ENCODE measurements around the gene LYRM2.

DNA sequence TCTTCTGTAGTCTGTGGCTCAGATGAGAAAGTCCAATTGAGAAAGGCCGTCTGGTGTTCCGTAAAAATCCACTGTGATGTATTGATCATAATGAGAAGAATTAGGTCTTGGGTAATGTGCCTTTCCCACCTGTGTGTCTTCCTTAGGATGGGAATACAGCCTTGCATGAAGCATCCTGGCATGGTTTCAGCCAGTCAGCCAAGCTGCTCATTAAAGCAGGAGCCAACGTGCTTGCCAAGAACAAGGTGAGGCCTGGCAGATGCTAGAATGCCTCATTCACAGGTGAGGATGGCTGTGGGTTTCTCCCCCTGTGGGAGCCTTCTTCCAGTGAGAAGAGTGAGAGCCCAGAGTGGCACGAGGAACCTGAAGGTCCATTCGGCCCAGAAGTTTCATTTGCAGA, 32.7 kb downstream of the LYRM2 start:
- TF ChIP-seq, protein P1, sequence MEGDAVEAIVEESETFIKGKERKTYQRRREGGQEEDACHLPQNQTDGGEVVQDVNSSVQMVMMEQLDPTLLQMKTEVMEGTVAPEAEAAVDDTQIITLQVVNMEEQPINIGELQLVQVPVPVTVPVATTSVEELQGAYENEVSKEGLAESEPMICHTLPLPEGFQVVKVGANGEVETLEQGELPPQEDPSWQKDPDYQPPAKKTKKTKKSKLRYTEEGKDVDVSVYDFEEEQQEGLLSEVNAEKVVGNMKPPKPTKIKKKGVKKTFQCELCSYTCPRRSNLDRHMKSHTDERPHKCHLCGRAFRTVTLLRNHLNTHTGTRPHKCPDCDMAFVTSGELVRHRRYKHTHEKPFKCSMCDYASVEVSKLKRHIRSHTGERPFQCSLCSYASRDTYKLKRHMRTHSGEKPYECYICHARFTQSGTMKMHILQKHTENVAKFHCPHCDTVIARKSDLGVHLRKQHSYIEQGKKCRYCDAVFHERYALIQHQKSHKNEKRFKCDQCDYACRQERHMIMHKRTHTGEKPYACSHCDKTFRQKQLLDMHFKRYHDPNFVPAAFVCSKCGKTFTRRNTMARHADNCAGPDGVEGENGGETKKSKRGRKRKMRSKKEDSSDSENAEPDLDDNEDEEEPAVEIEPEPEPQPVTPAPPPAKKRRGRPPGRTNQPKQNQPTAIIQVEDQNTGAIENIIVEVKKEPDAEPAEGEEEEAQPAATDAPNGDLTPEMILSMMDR (IDR thresholded peaks at IDR 0.05) = no peak
- TF ChIP-seq POLR2A (IDR thresholded peaks at IDR 0.05) = no peak
